Stimulated activated CD4-positive, alpha-beta T cell treated with anti-CD3 and anti-CD28 coated beads, TNF-alpha, amount 100 ng/mL, for 24 hours (primary cell): ENCODE data around the gene POU2F1.
"Not testable (repeated sequence)": the region's sequence is repeated elsewhere in the genome, so short reads cannot be mapped to it uniquely, and the experiment has no call there.

Experiments used
- DNase-seq, 3 experiments: peaks; one replicate each; pipeline ENCODE4 v3.0.0-alpha.2; 2020; ENCODE audit warnings: low read depth in 3 of 3

The POU2F1 gene

DNA sequence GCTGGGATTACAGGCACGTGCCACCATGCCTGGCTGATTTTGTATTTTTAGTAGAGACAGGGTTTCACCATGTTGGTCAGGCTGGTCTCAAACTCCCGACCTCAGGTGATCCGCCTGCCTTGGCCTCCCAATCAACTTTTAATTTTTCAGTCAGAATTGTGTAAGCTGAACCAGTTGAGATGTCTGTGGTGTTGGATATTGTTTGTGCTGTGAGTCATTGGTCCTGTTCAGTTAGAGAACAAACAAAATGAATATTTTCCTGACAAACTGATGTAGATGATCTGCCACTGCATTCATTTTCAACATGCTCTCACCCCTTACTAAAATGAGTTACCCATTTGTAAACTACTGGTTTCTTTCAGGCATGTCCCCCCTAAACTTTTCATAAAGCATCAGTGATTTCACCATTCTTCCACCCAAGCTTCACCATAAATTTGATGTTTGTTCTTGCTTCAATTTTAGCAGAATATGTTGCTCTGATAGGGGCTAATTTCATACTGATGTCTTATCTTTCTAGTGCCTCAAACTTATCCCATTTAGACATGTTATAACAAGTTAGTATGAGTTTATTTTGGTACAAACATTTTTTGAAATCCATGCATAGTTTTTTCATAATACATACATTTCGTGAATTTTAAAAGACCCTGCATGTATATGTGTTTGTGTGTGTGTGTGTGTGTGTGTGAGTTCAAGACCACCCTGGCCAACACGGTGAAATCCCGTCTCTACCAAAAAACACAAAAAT, 15.2 kb upstream of the POU2F1 start:
- not testable (repeated sequence) for DNase-seq

DNA sequence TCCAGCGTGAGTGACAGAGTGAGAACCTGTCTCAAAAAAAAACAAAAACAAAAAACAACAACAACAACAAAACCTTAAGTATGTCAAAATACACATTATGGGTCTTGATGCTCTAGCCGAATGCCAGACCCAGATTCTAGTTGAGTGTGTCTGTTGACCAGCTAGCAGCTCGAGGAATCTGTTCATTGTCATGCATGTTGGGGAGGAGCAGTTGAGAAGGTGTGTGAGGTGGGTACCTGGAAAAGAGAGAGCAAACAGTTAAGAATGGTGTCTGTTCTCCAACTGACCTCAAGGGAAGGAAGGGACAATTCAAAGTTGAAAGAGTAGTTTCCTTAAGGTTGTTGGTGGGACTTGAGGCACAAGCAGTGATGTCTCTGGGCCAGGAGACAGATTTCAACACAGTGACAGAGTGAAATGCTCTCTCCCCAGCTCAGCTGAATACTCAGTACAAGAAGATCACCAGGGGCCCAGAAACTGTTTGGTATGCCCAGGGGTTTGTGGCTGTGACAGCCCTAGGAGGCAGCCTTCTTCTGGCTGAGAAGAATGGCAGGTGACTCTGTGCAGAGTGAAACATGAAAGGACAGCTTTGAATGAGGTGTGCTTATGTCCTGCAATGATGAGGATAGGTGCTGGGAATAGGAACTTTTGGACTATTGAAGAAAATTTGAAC, 14.4 kb upstream of the POU2F1 start:
- no peak for DNase-seq

GRCh38 chr1:167207940-167208623, 12.6 kb upstream of the POU2F1 start:
- DNase-seq: no peak

- DNase-seq: no peak
Observed at GRCh38 chr1:167208624-167208976, 12.1 kb upstream of the POU2F1 start.

GRCh38 chr1:167209044-167209443, 11.6 kb upstream of the POU2F1 start:
- no peak for DNase-seq

- DNase-seq: no peak
Observed at GRCh38 chr1:167210966-167211674, 9.6 kb upstream of the POU2F1 start.

GRCh38 chr1:167212025-167212424, 8.7 kb upstream of the POU2F1 start:
- DNase-seq: no peak

DNA sequence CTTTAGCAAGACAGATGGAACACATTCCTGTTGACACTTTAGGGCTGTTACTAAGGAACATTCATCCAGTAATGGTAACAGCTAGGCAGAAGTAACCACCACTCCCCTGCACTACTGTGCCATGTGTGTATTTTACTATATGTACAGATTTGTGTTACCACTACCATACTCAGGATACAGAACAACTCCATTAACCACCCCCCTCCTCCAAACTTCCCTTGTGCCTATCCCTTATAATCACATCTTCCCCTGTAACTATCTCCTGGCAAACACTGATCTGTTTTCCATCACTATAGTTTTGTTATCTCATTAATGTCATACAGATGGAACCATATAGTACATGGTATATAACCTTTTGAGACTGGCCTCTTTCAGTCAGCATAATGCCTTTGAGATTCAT, 3.9 kb upstream of the POU2F1 start:
- DNase-seq: no peak

DNA sequence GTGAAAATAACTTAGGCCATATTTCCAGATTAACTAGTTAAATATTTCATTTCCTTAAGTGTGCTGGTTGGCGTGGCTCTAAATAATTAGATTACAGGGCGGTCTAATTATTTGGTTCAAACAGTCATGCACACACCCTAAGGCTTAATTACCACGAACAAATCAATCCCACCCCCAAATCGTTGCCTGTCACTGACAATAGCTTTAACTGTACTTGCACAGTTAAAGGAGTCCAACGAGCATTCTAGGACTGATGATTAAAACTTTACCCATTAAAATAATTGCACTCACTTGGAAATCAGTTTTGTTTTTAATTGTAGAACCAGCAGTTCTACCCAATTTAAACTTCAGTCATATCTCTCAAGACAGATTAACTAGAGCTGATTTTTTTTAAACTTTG, 1.5 kb upstream of the POU2F1 start:
- DNase-seq: no peak

GRCh38 chr1:167219646-167220536, 795 bp upstream of the POU2F1 start:
- peak; percentile 77 to 89 (median 79) for DNase-seq

DNA sequence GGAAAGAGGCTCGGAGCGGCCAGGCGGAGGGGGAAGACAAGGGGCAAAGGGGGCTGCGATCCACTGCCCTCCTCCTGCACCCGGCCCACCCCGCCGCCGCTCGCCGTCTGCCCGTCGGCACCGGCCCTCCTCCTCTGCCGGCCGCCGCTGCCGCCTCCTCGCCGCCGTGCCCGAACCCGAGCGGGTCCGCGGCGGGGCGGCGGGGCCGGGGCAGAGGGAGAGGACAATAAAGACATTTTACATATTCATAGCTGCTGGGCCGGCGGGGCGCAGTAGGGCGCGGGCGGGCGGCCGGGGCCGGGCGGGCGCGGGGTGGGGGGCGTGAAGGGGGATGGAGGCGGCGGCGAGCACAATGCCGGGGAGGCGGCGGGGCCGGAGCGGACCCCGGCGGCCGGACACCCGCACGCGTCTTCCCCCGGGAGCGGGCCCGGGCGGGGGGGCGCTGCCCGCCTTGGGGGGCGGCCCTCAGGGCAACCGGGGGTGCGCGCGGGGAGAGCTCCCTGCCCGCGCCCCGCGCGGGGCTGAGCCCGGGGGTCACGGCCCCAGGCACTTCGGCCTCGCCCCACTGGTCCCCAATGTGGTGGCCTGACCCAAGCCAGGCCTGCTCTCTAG, 546 bp downstream of the POU2F1 start:
- DNase-seq: no peak

GRCh38 chr1:167221738-167222610, 1.3 kb downstream of the POU2F1 start:
- DNase-seq: peak; percentile 48 to 73 (median 55)

DNA sequence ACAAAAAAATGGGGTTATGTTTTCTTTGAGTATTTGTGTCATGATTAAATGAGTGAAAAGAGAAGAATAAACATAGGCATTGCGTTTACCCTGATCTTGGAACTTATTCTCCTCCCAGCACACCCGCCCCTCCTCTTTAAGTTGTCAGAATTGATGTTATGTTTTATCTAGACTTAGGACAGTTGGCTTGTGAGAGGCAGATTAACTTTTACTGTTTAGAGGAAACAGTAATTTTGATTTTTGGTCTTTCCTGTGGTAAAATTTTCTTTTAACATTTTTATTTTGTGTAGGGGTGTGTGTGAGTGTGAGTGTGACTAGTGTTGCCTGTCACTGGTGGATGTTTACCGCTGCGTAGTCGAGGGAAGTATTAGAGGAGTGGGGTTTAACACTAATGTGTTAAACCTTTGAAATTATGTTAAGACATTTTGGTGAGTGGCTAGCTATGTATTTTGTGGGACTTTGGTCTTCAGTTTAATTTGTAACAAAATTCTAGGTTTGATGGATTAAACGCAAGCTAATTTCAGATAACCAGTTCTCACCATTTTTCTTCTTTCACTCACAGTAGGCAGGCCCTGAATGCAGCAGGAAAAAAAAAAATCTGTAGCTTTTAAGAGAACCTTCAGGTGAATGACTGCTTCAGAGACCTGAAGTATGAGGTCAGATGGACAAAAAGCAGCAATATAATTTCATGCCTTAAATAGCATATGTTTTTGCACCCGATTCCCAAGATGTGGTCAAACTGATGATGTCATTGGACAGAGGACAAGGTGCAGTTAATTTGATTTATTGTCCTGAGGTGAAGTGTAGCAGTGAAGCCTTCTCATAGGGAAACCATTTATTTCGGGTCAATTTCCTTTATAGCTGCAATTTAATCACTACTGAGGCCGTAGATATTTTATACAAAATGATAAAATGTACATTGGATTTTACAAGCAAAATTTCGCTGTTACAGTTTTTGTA, 2.7 kb downstream of the POU2F1 start:
- no peak for DNase-seq

DNA sequence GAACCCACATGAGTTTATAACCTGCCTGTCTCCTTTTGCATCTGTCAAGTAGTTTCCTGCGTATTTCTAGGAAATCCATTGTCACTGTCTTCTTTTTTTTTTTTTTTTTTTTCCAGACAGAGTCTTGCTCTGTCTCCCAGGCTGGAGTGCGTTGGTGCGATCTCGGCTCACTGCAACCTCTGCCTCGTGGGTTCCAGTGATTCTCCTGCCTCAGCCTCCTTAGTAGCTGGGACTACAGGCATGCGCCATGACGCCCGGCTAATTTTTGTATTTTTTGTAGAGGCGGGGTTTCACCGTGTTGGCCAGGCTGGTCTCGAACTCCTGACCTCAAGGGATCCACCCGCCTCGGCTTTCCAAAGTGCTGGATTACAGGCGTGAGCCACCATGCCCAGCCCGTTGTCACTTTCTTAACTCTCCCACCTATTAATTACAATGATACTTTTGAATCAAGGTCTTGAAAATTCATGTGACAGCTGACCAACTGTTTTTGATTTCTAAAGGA, 4.1 kb downstream of the POU2F1 start:
- DNase-seq: not testable (repeated sequence)

DNA sequence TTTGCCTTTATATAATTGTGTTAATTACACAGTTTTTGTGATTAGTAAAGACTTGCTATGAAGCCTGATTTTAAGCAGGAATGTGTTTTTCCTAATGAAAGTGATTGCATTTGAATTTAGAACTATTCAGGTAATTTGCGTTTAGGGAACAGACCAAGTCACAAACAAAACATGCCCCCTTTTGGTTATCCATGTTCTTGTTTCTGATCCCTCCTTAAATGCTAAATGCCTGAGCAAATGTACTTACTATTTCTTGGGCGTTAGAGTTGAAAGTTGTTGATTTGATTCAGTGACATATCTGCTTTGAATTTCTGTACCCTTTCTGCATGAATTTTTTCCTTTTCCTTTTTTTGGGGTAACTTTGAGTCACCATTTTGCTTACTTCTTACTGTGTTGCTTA, 5.2 kb downstream of the POU2F1 start:
- DNase-seq: no peak

GRCh38 chr1:167227934-167228378, 7.3 kb downstream of the POU2F1 start:
- no peak for DNase-seq

GRCh38 chr1:167229719-167230385, 9.2 kb downstream of the POU2F1 start:
- DNase-seq: no peak

DNA sequence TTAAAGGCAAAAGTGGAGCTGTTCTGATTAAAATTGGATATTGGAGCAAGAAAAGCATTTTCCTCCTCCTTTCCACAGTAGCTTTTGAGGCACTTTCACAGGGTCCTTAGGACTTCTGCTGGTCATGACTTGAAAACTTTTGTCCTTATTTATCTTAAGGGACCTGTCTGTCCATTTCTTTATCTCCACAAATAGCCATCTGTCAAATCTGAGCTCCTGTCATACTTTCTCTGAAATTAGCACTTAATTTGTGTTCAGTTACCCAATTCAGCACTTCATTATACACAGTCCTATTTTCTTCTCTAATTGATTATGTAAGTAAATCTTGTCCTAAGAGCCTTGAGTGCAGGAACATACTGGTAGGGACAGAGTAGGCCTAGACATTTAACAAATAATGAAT, 9.8 kb downstream of the POU2F1 start:
- no peak for DNase-seq
